Effector memory CD8-positive, alpha-beta T cell (primary cell): ENCODE results near the gene BPIFB1.

Experiments used
- ATAC-seq: fragments of 150-1000 bp; cut with Tn5 transposase; replicated peaks from 2 replicates; pipeline ENCODE4 v1.10.0; 2021; ENCODE audit warnings: mild to moderate bottlenecking, moderate library complexity
- DNase-seq, 3 experiments: peaks; one replicate each; pipeline ENCODE4 v3.0.0; 2021
- H3K27ac Mint-ChIP-seq, 2 donors: one replicate each; pipeline ENCODE4 v1.8.0; 2022; ENCODE audit warnings: mild to moderate bottlenecking in 2 of 2, mixed read lengths in 2 of 2, moderate library complexity in 2 of 2
- H3K27me3 Mint-ChIP-seq, 2 donors: one replicate each; pipeline ENCODE4 v1.8.0; 2022; ENCODE audit warnings: mixed read lengths in 2 of 2
- H3K36me3 Mint-ChIP-seq: one replicate; pipeline ENCODE4 v1.8.0; 2022; ENCODE audit warnings: mild to moderate bottlenecking, moderate library complexity, mixed read lengths; ENCODE audit not compliant: insufficient read depth
- H3K4me1 Mint-ChIP-seq, 2 donors: one replicate each; pipeline ENCODE4 v1.8.0; 2022; ENCODE audit warnings: low read depth in 2 of 2, mixed read lengths in 2 of 2
- H3K4me3 Mint-ChIP-seq, 2 donors: one replicate each; pipeline ENCODE4 v1.8.0; 2022; ENCODE audit warnings: mild to moderate bottlenecking in 2 of 2, mixed read lengths in 2 of 2, moderate library complexity in 2 of 2
- H3K9me3 Mint-ChIP-seq, 2 donors: one replicate each; pipeline ENCODE4 v1.8.0; 2022; ENCODE audit warnings: mixed read lengths in 2 of 2

Gene BPIFB1

GRCh38 chr20:33349493-33349892, 66.5 kb downstream of the BPIFB1 start:
- no peak for DNase-seq
- peak overlapping the region; percentile 29 to 87 for H3K27ac Mint-ChIP-seq
- no peak overlapping the region for H3K4me3 Mint-ChIP-seq

GRCh38 chr20:33351696-33352095, 68.7 kb downstream of the BPIFB1 start:
- ATAC-seq (no peak), DNase-seq (no peak)
- H3K9me3 Mint-ChIP-seq, result no peaks in the 10 kb centered on the region
- H3K27me3 Mint-ChIP-seq, result no peaks in the 10 kb centered on the region
- H3K4me1 Mint-ChIP-seq, result peaks cover 0 to 12% of the 10 kb centered on the region in 2 donors
- no peak overlapping the region for H3K4me3 Mint-ChIP-seq
- H3K36me3 Mint-ChIP-seq, result peaks cover 30% of the 10 kb centered on the region
- peak overlapping the region in 1 of 2 donors; percentile 87 for H3K27ac Mint-ChIP-seq

More at GRCh38 chr20:33349493-33349892, 66.5 kb downstream of the BPIFB1 start:
- Mint-ChIP-seq H3K27me3 (no peaks in the 10 kb centered on the region), H3K4me1 (peaks cover 0 to 12% of the 10 kb centered on the region in 2 donors), H3K36me3 (peaks cover 13% of the 10 kb centered on the region), H3K9me3 (no peaks in the 10 kb centered on the region)
- ATAC-seq, result no peak

GRCh38 chr20:33352258-33353012, 69.4 kb downstream of the BPIFB1 start:
- Mint-ChIP-seq H3K27ac (peak overlapping the region in 1 of 2 donors; percentile 69), H3K27me3 (no peaks in the 10 kb centered on the region), H3K36me3 (peaks cover 36% of the 10 kb centered on the region), H3K4me1 (peaks cover 0 to 12% of the 10 kb centered on the region in 2 donors), H3K9me3 (no peaks in the 10 kb centered on the region), H3K4me3 (no peak overlapping the region)
- DNase-seq (no peak), ATAC-seq (no peak)

GRCh38 chr20:33353013-33353402, 70.0 kb downstream of the BPIFB1 start:
- Mint-ChIP-seq H3K36me3 (peaks cover 42% of the 10 kb centered on the region), H3K27me3 (no peaks in the 10 kb centered on the region), H3K4me1 (peaks cover 0 to 12% of the 10 kb centered on the region in 2 donors), H3K27ac (peak overlapping the region in 1 of 2 donors; percentile 69), H3K4me3 (no peak overlapping the region), H3K9me3 (no peaks in the 10 kb centered on the region)
- no peak for ATAC-seq
- DNase-seq, result no peak
